Cardiac muscle cell (in vitro differentiated cells and primary cell): Measurements from ENCODE around the gene UCKL1. TPM values are rescaled to one million over a fixed set of nuclear protein-coding genes. Genes with fewer than 3 reads are reported as not detected.

Source experiments
- DNase-seq, 2 donors: peaks; one replicate each; pipeline versions ENCODE4 v3.0.0 to v3.0.0-alpha.2; 2010 to 2017; ENCODE audit warnings: low read depth in 1 of 2, low spot score in 1 of 2
- H3K27ac ChIP-seq: fragments of 200-600 bp; sonication (generic); 2 replicates; pipeline ENCODE4 v1.5.1; 2016
- H3K27me3 ChIP-seq: fragments of 200-600 bp; sonication (generic); 2 replicates; pipeline ENCODE4 v1.6.0; 2016; ENCODE audit warnings: control low read depth
- H3K36me3 ChIP-seq: fragments of 200-600 bp; sonication (generic); 2 replicates; pipeline ENCODE4 v1.5.1; 2016; ENCODE audit warnings: control low read depth
- H3K4me1 ChIP-seq: fragments of 200-600 bp; sonication (generic); 2 replicates; pipeline ENCODE4 v1.8.1; 2017; ENCODE audit warnings: low read depth, mild to moderate bottlenecking, mixed run types
- H3K4me3 ChIP-seq: fragments of 200-600 bp; sonication (generic); 2 replicates; pipeline ENCODE4 v1.5.1; 2016; ENCODE audit warnings: mild to moderate bottlenecking
- H3K9me3 ChIP-seq: fragments of 200-600 bp; sonication (generic); 2 replicates; pipeline ENCODE4 v1.5.1; 2017; ENCODE audit warnings: low read depth, mild to moderate bottlenecking, control low read depth
- polyA plus RNA-seq: library from polyadenylated mRNA; unstranded; fragments of >200 nt; fragmentation: Nextera tagmentation; extraction: Ambion mirVana; gene quantifications from 2 replicates; pipeline ENCODE4 v1.2.1, GENCODE V29; 2016
- total RNA-seq: library from RNA; depleted of rRNA; stranded (reverse); fragments of >200 nt; gene quantifications from 2 replicates; pipeline ENCODE4 v1.2.3, GENCODE V29; 2016
- TF ChIP-seq, protein P1 (sequence below): IDR thresholded peaks from 2 replicates; pipeline ENCODE4 v1.5.1; 2012; ENCODE audit warnings: low read depth, mild to moderate bottlenecking, low read length

UCKL1 gene
- total and polyA plus RNA-seq, 2 experiments from 2014 or later, result 53.5 to 84.2 TPM

DNA sequence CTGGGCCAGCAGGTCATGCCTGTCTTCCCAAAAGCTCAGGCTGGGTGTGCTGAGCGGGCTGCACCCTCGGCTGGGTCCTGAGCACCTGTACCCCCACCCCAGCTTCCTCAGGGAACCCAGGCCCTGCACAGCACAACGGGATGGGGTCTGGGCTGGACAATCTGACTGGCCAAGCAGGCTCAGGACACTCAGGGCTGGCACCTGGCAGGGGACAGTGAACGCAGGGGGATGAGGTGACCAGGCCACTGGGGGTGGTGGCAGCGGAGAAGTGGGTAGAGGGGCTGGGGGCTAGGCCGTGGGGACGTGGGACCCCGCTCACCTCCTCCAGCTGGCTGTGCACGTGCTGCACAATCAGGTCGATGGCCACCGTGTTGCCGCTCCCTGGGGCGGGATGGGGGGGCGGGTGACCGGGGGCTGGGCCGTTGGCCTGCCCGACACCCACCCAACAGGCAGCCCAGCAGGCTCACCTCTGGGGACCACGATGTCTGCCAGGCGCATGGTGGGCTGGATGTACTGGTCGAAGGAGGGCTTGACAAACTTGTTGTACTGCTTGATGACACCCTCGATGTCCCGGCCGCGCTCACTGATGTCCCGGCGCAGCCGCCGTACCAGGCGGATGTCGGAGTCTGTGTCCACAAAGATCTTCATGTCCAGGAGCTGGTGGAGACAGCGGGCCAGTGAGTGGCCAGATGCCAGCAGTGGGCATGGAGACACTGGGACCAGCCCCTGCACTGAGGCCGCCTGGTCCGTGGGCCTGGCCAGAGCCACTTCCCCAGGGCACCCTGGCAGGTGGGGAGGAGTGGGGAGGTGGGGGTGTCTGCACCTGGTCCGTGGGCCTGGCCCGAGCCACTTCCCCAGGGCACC, 11.9 kb downstream of the UCKL1 start:
- no peak overlapping the region for H3K4me3 ChIP-seq
- H3K9me3 ChIP-seq, result no peaks in the 10 kb centered on the region
- TF ChIP-seq, protein P1, sequence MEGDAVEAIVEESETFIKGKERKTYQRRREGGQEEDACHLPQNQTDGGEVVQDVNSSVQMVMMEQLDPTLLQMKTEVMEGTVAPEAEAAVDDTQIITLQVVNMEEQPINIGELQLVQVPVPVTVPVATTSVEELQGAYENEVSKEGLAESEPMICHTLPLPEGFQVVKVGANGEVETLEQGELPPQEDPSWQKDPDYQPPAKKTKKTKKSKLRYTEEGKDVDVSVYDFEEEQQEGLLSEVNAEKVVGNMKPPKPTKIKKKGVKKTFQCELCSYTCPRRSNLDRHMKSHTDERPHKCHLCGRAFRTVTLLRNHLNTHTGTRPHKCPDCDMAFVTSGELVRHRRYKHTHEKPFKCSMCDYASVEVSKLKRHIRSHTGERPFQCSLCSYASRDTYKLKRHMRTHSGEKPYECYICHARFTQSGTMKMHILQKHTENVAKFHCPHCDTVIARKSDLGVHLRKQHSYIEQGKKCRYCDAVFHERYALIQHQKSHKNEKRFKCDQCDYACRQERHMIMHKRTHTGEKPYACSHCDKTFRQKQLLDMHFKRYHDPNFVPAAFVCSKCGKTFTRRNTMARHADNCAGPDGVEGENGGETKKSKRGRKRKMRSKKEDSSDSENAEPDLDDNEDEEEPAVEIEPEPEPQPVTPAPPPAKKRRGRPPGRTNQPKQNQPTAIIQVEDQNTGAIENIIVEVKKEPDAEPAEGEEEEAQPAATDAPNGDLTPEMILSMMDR, result no peak
- no peaks in the 10 kb centered on the region for H3K27me3 ChIP-seq
- no peak overlapping the region for H3K27ac ChIP-seq
- DNase-seq, result no peak
- H3K36me3 ChIP-seq, result peaks cover 24% of the 10 kb centered on the region
- H3K4me1 ChIP-seq, result peaks cover 2% of the 10 kb centered on the region

DNA sequence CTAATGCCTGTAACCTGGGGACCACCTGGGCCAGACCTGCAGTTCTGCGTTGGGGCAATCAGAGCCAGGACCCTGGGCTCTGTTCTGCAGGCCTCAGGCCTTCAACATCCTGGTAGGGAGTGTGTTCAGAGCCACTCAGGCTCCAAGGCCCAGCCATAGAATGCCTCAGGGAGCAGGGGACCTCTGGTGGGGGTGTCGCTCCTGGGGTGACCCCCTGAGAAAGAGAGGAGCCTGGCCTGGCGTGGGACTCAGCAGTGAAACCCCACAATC, 12.5 kb downstream of the UCKL1 start:
- TF ChIP-seq, protein P1, result no peak
- Histone ChIP-seq H3K27ac (no peak overlapping the region), H3K36me3 (peaks cover 24% of the 10 kb centered on the region), H3K4me3 (no peak overlapping the region), H3K27me3 (no peaks in the 10 kb centered on the region), H3K4me1 (no peaks in the 10 kb centered on the region), H3K9me3 (no peaks in the 10 kb centered on the region)
- DNase-seq, result no peak

DNA sequence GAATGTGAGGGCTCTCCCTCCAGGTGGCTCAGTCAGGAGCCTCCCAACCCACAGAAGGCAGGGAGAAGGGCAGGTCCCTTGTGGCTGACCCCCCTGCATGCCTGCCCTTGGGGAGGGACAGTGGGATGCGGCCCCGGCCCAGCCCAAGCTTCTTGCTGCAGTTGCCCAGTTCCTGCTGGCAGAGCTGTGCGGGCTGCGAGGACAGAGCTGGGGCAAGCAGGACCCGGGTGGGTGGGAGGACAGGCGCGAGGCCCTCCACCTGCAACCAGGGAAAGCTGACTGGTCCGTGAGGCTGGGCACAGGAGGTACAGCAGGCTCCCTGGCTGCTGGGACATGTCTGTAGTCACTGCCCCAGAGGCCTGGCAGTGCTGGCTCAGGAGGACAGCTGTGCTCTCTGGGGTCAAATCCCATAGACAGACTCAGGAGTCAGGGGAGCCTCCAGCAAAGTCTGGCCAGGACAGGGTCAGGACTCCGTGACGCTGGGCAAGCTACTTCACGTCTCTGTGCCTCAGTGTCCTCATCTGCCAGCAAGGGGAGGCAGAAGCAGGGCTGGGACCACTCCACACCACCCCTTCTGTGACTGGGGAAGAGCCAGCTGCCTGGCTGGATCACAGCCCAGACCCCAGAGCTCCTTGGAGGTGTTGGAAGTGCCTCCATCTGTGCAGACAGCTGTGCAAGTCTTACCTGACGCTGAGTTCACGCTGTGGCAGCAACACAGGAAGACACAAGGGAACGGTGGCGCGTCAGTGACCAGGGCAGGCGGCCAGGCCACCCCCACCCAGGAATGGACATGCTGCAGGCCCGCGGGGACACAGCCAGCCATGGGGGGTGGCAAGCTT, 13.0 kb downstream of the UCKL1 start:
- TF ChIP-seq, protein P1, result no peak
- no peak overlapping the region for H3K4me3 ChIP-seq
- H3K27me3 ChIP-seq, result no peaks in the 10 kb centered on the region
- H3K27ac ChIP-seq, result peak overlapping the region; percentile 69
- peaks cover 24% of the 10 kb centered on the region for H3K36me3 ChIP-seq
- no peak for DNase-seq
- H3K4me1 ChIP-seq, result no peaks in the 10 kb centered on the region
- no peaks in the 10 kb centered on the region for H3K9me3 ChIP-seq

DNA sequence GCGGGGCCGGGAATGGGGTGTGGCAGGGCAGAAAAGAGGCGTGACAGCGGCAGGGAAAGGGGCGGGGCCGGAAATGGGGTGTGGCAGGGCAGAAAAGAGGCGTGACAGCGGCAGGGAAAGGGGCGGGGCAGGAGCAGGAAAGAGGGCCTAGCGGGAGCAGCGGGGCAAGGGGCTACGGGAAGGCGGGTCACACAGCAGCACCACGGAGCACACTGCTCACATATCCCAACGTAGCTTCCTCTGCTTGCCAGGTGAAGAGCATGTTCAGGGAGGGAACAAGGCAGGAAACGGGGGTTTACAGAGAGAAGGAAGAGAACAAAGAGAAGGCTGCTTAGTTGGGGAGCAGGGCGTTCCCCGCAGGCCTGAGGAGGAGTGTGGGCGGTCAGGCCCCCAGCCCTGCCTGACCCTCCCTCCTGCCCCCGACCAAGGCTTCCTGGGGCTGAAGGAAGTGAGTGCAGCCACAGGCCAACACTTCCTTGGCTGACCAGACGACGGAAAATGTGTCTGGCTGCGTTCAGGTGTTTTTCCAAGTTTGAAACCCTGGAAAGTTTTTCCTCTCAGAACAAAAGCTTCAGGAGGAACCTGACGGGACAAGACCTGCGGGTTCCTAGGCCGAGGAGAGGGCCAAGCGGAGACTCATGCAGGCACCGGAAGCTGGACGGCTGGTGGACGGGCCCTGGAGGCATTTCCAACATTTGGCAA, 13.8 kb downstream of the UCKL1 start:
- Histone ChIP-seq H3K36me3 (peaks cover 24% of the 10 kb centered on the region), H3K4me1 (no peaks in the 10 kb centered on the region), H3K27ac (peak overlapping the region; percentile 69), H3K4me3 (no peak overlapping the region), H3K9me3 (no peaks in the 10 kb centered on the region), H3K27me3 (no peaks in the 10 kb centered on the region)
- TF ChIP-seq, protein P1, result no peak
- DNase-seq, result peak; percentile 12 to 74

DNA sequence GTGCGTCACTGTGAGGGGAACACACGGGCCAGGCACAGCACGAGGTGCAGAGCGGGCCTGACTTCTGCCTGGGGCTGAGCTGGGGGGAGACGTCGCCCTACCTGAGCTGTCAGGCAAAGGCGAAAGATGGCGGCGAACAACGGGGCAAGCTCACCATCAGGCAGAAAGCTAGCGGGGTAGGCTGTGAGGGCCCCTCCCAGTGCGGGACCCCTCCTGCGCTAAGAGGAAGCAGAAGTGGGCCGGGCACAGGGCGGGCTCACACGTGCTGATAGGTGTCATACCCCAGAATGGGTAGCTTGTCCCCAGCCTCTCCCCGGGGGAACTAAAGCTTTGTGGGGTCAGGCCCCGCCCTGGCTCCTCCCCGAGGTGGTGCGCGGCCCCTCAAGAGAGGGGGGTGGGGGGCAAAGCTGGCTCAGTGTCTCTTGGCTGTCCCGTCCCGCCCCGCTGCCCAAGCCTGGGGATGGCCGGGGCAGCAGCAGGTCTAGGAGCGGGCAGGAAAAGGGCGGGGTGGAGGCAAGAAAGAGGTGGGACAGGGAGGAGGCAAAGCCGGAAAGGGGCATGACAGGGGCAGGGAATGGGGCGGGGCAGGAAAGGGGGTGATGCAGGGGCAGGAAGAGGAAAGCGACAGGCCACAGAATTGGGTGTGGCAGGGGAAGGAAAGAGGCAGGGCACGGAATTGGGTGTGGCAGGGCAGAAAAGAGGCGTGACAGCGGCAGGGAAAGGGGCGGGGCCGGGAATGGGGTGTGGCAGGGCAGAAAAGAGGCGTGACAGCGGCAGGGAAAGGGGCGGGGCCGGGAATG, 14.7 kb downstream of the UCKL1 start:
- Histone ChIP-seq H3K9me3 (no peaks in the 10 kb centered on the region), H3K36me3 (peaks cover 24% of the 10 kb centered on the region), H3K4me3 (no peak overlapping the region), H3K27ac (no peak overlapping the region), H3K4me1 (no peaks in the 10 kb centered on the region), H3K27me3 (no peaks in the 10 kb centered on the region)
- peak; percentile 15 to 32 for DNase-seq
- TF ChIP-seq, protein P1, result no peak
